HCT116 (cell line): Measurements from ENCODE around the gene CPT1B.

Experiments used
- CTCF ChIP-seq, 3 experiments: fragments of 200-600 bp in 1 of 3; sonication (generic) in 1 of 3; IDR thresholded peaks in 2 of 3; conservative IDR thresholded peaks in 1 of 3; 2 replicates each; pipeline ENCODE4 v1.5.1; 2012 to 2017; ENCODE audit warnings: low read depth in 2 of 3, low read length in 2 of 3, antibody characterized with exemption in 1 of 3, borderline replicate concordance in 1 of 3, control low read depth in 1 of 3, mild to moderate bottlenecking in 1 of 3, mixed read lengths in 1 of 3, mixed run types in 1 of 3, moderate library complexity in 1 of 3; ENCODE audit not compliant: insufficient read depth in 1 of 3
- EZH2 ChIP-seq: fragments of 200-600 bp; sonication (generic); IDR thresholded peaks from 2 replicates; pipeline ENCODE4 v1.6.1; 2017; ENCODE audit warnings: antibody characterized with exemption, mixed run types
- MAX ChIP-seq: IDR thresholded peaks from 2 replicates; pipeline ENCODE4 v1.6.1; 2012
- POLR2AphosphoS5 ChIP-seq: IDR thresholded peaks from 2 replicates; pipeline ENCODE4 v1.6.1; 2011; ENCODE audit warnings: mild to moderate bottlenecking, low read depth, low read length, moderate library complexity
- RAD21 ChIP-seq: IDR thresholded peaks from 2 replicates; pipeline ENCODE4 v1.6.1; 2012; ENCODE audit warnings: low read depth, mild to moderate bottlenecking

DNA sequence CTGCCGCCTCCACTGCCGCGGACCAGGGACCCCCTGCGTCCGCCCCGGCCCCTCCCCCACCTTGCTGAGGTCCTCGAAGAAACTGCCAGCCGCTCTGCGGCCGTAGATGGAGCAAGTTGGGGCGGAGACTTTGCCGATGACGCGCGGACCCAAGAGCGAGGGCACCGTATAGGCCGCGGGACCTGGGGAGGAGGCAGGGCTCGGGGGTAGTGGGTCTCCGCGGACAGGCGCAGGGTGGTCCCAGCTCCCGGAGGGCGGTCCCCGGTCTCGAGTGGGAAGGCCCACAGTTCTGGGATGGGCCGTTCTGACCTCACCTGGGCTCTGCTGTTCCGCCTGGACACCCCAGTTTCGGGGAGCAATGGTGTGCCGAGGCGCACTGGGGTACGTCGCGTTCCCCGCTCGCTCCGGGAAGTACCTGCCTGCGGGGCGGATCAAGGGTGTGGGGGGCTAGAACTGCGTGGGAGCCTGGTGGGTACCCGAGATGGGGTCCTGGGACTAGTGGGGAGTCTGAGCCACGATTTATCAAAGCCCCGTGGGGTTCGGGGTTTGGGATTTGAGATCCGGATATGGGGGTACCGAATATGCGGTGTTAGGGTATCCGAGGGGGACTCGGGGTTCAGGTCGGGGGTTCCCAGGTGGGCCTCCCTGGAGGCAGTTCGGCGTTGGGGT, 47.2 kb downstream of the CPT1B start:
- no peak for TF ChIP-seq CTCF (IDR thresholded peaks at IDR 0.05 in 2 of 3, conservative IDR thresholded peaks at IDR 0.05 in 1 of 3; ENCODE audit: borderline replicate concordance in 1 of 3, insufficient read depth in 1 of 3, low read depth in 2 of 3, low read length in 2 of 3)
- no peak for TF ChIP-seq EZH2
- TF ChIP-seq MAX: no peak
- peak; percentile 78 for TF ChIP-seq POLR2AphosphoS5
- TF ChIP-seq RAD21: no peak
